Measurements from ENCODE around the gene EPSTI1.
A peak's percentile ranks its signal among the peaks of the same experiment; 100 is the strongest.

The EPSTI1 gene

DNA sequence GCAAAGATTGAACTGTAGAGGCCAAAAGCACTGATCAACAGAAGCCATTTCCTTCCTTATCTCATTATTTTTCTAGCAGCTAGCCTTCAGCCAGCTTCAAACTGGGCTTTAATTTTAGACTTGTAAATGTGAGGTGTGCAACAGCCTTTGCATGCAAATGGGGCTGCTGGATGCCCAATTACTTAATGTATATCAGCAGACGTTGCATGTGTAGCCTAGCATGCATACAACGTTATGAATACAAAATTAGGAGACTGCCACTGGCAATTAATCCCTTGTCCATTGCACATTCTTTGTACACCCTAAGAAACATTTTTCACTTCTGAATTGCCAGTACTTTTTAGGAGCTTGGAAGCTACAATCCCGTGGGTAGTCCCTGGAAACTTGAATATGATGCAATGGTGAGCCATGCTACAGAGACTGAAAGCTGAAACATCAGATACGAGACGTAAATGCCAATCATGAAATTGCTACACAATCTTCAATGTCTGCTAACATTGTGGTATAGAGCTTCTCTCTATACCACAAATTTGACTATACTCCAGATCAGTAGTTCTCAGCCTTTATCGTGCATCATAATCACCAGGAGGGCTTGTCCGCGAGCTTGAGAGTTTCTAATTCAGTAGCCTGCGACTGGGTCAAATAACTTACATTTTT is 20.2 kb downstream of the EPSTI1 start:
- DNase-seq (ENCODE audit: low read depth): peak; percentile 94

DNA sequence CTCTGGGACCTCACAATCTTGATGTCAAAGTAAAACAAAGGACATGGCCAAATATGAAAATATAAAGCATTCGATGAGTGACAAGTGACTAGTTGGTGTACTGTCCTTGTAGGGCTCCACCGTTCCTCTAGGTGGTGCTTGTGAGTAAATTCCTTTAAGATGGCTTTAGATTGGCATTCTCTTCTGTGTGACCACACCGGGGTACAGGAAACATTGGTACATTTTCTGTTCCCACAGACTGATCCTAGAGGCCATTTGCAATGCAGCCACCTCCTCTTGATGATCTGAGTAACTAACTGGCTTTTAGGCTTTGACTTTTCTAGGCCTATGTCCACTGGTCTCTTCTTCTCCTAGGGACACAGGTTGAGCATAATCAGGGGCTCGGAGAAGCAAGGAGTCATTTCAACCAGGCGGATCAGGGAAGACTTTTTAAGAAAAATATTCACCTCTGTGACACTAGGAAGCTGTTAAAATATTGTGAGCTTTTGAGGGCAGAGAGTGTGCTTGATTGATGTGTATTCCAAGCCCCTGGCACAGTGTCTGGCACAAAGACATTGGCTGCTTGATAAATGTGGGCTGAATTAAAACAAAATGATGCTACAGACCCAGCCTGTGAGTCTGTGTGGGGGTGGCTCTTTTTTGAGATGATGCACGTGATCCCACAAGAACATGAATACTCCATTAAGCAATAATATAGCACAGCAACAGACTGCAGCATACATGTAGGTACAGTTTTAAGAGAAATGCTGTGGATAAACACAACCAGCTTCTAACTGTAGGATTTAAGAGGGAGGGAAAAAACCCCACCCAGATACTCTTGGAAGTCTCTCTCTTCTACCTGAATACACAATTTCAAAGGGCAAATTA is 21.0 kb downstream of the EPSTI1 start:
- peak; percentile 54 for DNase-seq (ENCODE audit: low read depth)

DNA sequence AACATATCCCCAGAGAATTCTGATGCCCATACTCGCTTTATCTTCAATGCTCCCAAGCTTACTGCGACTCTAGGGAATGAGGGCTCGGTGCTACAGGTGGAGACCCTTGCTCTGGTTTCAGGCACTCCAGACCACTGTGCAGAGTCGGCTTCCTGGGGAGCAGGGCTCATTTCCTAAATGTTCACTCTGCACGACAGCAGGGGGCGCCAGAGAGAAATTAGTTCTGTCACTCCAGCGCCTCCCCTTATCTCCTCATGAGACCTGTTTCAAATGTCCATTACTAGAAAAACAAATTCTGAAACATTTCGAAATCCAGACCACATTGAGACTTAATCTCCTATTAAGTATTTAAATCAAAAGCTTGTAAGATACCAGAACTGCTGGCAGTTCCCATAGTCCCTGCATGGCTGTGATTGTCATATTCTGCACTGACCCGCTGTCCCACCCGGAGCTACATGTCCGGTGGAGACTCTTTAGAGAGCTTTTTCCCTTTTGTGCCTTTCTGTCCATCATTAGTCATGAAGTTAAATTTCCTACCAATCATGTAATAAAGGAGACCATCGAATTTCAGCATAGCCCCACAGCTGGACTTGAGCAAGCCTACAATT is 22.4 kb downstream of the EPSTI1 start:
- DNase-seq (ENCODE audit: low read depth): peak; percentile 88

DNA sequence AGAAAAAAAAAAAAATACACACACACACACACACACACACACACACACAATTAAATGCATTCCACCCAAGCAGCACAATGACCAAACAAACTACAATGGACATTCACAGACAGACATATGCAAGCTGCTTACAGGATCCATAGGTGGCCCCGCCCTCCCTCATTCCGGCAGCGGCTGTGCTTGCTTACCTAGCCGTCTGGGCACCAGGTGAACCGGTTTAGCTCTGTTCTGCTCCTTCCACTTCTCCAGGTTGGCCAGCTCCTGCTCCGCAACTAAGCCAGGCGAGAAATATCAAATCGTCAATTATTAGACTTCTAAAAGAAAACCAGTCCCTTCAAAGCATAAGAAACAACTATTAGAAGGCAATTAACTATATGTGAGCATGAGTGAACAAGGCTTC is 23.1 kb downstream of the EPSTI1 start:
- DNase-seq (ENCODE audit: low read depth): no peak

DNA sequence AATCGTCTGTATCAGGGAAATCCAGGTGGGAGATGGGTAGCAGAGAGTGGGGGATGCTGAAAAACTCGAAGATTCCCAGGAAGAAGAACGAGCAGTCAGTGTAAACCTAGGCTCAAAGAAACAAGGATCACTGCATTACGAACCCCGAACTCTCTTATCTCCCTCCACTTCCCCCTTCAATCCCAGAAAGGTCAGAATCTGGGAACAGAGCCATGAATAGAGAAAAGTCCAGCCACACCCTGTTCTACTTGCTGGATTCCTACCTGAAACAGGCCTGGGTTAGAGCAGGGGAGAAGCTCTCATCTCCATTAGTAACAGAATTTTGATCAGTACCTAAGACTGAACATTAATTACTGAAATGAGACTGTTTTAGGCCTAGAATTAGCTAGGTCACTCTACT is 24.4 kb downstream of the EPSTI1 start:
- no peak for DNase-seq (ENCODE audit: low read depth)

DNA sequence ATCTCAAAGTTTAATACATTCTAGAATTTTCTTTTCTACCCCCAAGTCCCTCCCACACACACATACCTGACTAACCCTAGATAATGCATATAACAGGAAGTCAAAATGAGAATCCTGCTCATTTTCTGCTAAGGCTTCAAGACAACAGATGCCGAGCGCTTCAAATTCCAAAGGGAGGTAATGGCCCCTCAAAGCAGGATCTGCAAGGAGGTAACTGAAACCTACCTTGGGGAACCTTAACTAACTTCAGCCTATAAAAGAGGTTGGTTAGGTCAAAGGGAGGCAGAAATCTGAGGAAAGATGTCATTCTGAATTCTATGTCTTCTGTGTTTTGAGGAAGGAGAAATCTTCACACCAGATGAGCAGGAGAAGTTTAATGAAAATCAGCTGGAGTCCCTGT is 26.8 kb downstream of the EPSTI1 start:
- DNase-seq (ENCODE audit: low read depth): no peak

DNA sequence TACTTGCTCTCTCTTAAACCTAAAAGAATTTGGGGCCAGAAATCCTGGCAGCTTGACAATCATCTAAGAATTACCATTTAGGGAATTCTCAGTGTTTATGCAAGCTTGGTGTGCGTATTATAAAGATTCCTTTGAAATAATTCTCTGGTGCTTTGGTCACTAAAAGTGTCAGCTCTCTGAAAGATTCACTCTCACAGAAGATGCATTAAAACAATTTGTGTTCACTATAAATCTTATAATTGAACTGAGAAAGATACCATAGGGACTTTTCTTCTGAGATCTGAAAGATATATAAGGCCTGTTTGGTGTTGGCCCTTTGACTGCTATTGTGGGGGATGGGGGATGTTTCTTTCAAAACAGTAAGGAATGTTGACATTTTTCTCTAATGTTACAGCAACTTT is 27.3 kb downstream of the EPSTI1 start:
- no peak for DNase-seq (ENCODE audit: low read depth)

DNA sequence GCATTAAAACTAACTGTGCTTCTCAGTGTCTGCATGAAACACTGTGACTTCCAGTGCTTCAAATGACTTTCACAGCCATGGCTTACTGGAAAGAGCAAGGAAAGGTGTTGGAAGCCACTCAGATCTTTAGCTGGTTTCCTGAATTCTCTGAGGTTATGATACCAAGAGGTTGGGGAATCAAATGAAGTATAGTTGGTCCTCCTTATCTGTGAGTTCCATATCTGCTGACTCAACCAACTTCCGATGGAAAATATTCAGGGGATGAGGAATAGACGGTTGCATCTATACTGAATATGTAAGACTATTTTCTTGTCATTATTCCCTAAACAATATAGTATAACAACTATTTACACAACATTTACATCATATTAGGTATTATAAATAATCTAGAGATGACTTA is 32.4 kb downstream of the EPSTI1 start:
- peak; percentile 45 for DNase-seq (ENCODE audit: low read depth)

DNA sequence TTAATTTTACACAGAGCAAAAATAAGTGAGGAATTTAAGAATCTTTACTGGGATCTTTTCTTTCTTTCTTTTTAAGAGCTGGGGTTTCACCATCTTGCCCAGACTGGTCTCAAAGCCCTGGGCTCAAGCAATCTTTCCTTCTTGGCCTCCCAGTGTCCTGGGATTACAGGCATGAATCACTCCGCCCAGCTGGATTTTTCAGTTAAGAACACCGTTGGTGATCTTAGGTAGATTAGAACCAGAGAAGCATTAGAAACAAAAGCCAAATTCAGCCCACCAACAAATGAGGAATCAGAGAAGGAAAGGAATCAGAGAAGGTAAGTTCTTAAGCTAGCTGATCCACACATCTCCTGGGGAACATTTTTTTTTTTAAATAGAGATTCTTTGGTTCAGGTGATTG is 34.2 kb downstream of the EPSTI1 start:
- no peak for DNase-seq (ENCODE audit: low read depth)

DNA sequence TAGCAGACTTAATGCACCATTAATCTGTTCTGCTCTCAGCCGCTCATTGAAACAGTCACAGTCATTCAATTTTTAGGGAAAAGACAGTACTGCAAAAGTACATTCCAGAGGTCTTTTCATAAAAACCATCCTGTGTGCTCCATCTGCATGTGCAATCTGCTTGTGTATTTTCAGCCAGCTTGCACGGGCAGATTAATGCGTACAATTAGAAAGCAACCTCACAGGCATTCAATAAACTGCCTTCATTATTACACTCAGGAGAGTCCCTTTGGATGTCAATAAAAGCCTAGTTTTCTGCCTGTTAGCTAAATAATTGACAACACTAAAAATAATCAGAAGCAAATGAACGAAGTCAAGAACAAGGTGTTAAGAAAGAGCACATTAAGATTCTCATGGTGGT is 41.9 kb downstream of the EPSTI1 start:
- DNase-seq (ENCODE audit: low read depth): no peak

DNA sequence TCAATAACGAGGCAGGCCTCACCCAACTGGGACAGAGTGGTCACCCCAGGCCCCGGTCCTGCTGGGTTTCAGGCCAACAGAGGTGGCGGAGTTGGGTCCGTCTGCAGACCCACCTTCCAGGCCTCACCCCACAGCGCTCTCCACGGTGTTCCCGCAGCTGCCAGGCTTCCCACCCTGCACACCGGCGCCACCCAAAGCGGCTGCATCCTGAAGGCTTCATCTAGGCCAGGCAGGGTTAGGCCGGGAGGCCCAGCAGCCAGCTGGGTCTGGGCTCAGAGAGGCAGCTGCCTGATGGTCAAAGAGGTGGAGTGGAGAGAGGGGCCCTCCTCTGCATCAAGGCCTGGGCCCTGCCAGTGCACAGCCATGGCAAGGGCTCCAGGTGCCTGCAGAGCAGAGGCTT is 44.1 kb downstream of the EPSTI1 start:
- DNase-seq (ENCODE audit: low read depth): no peak

DNA sequence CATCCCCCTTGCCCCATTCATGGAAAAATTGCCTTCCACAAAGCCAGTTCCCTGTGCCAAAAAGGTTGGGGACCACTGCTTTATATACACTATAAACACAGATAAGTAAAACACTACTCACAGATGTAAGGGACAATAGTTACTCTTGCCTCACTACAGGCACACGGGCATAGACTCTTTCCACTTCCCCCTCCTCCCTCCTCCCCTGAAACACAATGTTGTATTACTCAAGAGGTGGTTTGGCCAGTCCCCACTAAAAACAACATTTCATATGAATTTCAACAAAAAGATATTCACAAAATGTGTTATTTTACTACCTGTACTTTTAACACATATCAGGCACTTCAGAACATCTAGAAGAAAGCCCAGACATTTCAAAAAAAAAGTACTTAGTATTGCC is 45.1 kb downstream of the EPSTI1 start:
- DNase-seq (ENCODE audit: low read depth): peak; percentile 29

DNA sequence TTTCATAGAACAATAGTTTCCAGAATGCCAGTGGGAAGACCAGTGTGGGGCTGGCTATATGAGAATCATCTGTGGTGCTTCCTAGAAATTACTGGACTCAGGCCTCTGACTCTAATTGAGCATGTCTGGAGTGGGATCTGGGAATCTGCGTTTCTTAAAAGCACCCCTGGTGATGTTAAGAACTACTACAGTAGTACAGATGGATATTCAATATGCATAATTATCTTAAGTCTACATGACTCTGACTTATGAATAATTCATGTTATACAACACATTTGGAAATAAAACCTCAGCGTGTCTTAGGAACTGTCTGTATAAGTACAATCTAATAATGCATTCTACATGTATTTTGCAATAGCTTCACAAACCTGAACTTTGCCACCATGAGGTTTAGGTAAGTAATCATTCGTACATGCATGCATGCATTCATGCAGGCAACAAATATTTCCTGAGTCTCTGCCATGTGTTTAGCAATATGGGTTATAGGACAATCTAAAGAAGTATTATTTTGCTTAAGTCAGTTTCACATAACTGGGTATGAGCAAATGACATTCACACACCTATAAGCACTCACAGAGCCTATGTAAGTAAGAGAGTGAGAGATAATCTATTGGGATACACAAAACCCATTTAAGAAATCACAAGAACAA is 62.0 kb downstream of the EPSTI1 start:
- DNase-seq (ENCODE audit: low read depth): no peak

DNA sequence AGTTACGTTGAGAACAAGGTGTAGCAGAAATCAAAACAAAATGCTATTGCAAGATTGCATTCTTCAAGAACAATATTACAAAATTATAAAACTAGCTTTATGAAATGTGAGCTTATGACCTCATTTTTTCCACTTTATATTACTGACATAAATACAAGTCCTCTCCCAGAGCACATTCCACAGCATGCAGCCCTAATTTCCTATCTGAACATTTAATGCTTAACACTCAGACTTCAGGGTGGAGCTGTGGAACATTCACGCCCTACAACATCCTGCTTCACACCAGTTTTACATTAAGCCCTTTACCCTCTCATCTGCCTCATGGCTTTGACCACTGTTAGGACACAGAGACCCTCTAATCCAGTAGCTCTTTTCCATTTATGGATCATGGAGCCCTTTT is 65.5 kb downstream of the EPSTI1 start:
- peak; percentile 60 for DNase-seq (ENCODE audit: low read depth)

DNA sequence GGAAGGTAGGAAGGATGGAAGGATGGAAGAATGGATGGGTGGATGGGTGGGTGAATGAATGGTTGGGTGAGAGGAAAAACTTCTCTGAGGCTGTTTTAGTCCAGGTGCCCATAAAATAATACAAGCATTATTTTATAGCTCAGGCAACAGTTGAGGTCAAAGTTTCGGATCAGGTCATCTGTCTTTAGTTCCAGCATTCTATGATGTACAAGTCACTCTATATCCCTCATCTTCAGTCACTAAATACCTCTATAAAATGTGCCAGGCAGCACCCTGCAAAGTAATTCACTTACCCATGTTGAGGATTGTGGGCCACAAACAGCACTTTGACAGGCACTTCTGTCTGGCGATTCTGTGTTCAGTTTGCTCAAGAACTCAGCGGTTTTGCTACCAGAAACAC is 66.0 kb downstream of the EPSTI1 start:
- DNase-seq (ENCODE audit: low read depth): no peak

DNA sequence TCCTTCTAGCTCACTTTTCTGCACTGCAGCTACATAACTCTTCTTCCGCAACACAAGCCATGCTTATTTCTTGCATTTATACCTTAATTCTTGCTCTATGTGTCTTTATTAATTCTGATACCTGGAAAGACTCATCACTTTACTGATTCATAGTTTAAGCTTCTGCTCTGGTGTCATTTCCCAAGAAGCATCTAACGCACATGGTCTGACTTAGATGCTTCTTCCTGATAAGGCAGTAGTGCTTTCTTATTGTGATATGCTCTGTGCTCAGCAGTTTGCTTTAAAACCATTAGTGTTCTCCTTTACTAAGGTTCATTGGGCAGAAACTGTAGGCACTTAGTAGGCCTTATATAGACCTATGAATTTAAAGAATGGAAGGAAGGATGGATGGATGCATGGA is 66.4 kb downstream of the EPSTI1 start:
- peak; percentile 39 for DNase-seq (ENCODE audit: low read depth)

DNA sequence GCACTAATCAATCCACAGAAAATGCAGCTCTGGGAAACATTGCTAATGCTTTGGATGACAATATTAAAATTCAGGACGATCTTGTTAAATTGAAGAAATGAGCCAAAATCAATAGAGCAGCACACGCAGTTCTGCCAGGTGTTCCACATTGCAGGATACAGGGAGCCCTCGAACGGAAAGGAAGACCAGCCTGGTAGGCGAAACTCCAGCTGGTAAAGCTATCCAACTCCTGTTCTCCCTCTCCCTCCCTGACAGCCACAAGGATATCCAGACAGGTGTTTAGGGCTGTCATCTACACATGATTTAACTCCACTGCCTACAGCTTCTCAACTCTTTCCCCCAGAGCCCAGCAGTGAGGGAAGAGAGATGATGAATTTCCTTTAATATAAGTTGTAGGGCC is 67.7 kb downstream of the EPSTI1 start:
- DNase-seq (ENCODE audit: low read depth): no peak

DNA sequence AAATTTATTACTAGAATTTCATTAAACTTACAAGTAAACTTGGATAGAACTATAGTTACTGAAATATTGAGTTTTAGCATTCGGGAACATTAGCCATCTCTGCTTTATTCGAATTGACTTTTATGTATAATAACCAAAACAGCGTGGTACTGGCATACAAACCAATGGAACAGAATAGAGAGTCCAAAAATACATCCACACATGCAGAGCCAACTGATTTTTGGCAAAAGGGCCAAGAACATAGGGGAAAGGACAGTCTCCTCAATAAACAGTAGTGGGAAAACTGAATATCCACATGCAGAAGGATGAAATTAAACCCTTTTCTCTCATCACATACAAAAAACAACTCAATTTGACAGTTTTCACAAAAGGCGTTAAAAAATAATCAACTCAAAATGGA is 84.3 kb downstream of the EPSTI1 start:
- DNase-seq (ENCODE audit: low read depth): no peak

DNA sequence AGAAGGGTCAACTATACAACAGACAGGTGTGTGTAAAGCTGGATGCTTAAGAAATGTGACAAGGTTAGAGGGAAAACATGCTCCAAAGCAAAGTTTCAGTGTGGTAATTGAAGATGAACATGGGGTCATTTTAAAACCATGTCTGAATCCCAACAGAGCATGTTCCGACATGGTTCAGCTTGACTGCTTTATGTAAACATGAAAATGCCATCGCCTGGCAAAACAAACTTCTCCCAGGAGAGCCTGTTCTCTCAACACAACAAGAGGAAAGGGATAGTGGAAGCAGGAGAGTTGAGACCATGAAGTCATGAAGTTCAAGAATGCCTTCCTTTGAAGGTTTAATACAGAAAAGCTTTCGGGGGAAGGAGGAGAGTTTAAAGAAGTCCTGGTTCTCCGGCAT is 85.8 kb downstream of the EPSTI1 start:
- no peak for DNase-seq (ENCODE audit: low read depth)

DNA sequence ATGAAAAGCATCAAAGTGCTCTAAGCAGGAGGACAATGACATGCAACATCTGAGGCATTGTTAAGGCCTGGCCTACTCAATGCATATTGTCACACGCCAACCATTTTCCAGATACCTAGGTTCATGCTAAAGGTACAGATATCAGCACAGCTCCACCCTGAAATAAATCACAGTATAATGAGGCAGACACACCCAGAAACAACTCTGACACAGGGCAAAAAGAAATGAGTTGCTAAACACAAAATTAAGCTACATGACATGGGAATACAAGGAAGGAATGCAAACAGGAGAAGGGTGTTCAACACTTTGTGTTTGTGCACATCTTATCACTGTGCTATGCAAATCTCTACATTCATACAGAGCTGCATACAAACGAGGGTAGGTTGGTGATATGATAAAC is 86.5 kb downstream of the EPSTI1 start:
- no peak for DNase-seq (ENCODE audit: low read depth)

DNA sequence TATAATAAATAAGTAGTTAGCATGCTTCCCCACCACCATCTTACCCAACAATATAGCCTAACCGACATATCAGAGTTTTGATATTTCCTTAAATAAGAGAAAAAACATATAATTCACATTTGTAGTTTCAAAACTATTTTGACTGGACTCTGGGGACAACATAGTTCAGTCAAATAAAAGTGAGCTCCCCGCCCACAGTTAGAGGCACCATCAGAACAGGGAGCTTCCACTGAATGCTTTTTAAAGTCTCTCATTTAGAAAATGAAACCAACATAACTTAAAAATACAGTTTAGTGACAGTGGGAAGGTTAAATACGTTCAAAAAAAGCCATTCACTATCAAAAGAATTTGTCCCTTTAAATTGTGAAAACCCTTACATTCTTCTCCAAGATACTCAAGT is 92.8 kb downstream of the EPSTI1 start:
- no peak for DNase-seq (ENCODE audit: low read depth)

DNA sequence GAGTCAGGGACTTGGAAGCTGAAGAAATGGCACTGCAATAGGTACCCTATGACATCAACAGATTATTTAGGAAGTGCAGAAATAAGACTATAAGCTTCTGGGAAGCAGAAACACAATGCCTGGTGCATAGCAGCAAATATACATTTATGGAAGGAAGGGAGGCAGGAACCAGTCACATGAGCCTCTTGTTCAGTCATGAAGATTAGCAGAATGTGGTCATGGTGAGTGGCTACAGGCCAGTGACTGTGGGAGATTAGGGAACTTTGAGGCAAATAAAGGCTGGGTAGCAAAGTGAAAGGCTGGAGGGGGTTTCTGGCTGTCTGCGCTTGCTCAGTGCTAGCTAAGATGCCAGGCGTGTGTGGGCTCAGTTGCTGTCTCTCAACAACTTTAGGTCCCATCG is 96.3 kb downstream of the EPSTI1 start:
- DNase-seq (ENCODE audit: low read depth): peak; percentile 27

DNA sequence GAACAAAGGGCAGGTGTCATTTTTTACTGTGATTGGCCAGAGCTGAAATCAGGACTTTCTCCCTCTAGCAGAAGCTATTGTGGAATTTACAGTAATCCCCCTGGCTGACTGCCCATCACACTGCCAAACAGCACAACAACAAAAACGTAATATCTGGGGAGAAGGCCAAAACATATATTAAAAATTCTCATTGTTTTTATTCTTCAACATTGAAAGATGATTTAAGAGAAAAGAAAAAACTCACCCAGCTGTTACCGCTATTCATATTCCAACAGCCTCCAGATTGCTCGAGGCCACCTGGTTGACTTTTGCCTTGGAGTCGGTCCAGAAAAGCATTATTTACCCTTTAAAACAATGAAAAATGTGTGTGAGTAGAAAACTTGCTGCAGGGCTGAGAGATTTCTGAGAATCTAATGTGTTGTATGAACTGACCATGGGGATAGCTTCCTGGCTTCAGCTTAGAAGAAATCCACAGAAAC is 97.2 kb downstream of the EPSTI1 start:
- peak; percentile 85 for DNase-seq (ENCODE audit: low read depth)
